ENCODE data around the gene COA6. TPM values are rescaled to one million over a fixed set of nuclear protein-coding genes. Genes with fewer than 3 reads are reported as not detected.

Gene COA6
- total and polyA plus RNA-seq, 2 of the 13 experiments (the other 11 are each of a cell fraction or from before 2014, with no cell fraction given) = 32.4 to 104 TPM

GRCh38 chr1:234393190-234393589, 19.9 kb downstream of the COA6 start:
- Histone ChIP-seq H3K36me3 (replicated peaks in 1 of 2; ENCODE audit: control insufficient read depth in 1 of 2, insufficient read depth in 2 of 2, low read length in 2 of 2) (peaks cover 8 to 25% of the 10 kb centered on the region in 2 experiments; a peak in 4 of 5 replicates), H3K4me1 (ENCODE audit: insufficient read depth, low read length) (peaks cover 19% of the 10 kb centered on the region), H3K4me2 (ENCODE audit: low read depth, low read length) (no peak overlapping the region), H3K79me2 (ENCODE audit: insufficient read depth, low read length) (no peaks in the 10 kb centered on the region), H3K9ac (ENCODE audit: insufficient read depth, low read depth, low read length) (no peak overlapping the region), H2AFZ (ENCODE audit: low read length) (no peak overlapping the region), H3K9me3 (ENCODE audit: low read length) (no peaks in the 10 kb centered on the region), H3K27me3 (ENCODE audit: control insufficient read depth in 1 of 2, insufficient read depth in 2 of 2, low read length in 2 of 2) (no peaks in the 10 kb centered on the region), H3K27ac (ENCODE audit: extremely low read length, insufficient read depth, low read length) (no peak overlapping the region), H3K4me3 (replicated peaks in 1 of 3; ENCODE audit: insufficient read depth in 1 of 3, low read depth in 2 of 3, low read length in 3 of 3) (no peak overlapping the region), H4K20me1 (ENCODE audit: insufficient read depth, low read length) (no peaks in the 10 kb centered on the region; the same call in 1 of the 2 replicates)
- TF ChIP-seq ZNF639 (CRISPR knock-in tag; conservative IDR thresholded peaks at IDR 0.05) (no peak), ZNF747 (CRISPR knock-in tag; IDR thresholded peaks at IDR 0.05; ENCODE audit: borderline replicate concordance) (no peak), ZNF782 (CRISPR knock-in tag; IDR thresholded peaks at IDR 0.05; ENCODE audit: borderline replicate concordance) (no peak), E2F5 (CRISPR knock-in tag; conservative IDR thresholded peaks at IDR 0.05) (no peak), STAG1 (CRISPR knock-in tag; IDR thresholded peaks at IDR 0.05) (peak; percentile 3; the same call in 1 of the 2 replicates)
- in situ Hi-C loops (cut with HindIII; ENCODE audit: extremely low pct_ligation_motif_present, low pct_unique_long_range_greater_than_20kb) (no loop called here), intact Hi-C loops (cut with micrococcal nuclease; ENCODE audit: unreplicated experiment) (no loop called here)
- ChIA-PET CTCF (ENCODE audit: low intra/inter-chr PET ratio, low total read pairs) (no interaction called here), POLR2A (no interaction called here)
- no TSS peak for BruUV-seq (replicated peaks)
- DNase-seq (ENCODE audit: low spot score) = no peak
- no peak for ATAC-seq
- no peak for FAIRE-seq
- WGBS (ENCODE audit: low lambda C conversion rate) = 95% methylated on average over 6 of the region's 6 CpGs

- no peaks in the 10 kb centered on the region for H3K9me3 ChIP-seq (ENCODE audit: low read length)
- DNase-seq (ENCODE audit: low spot score) (no peak), ATAC-seq (no peak), FAIRE-seq (no peak)
- no peaks in the 10 kb centered on the region for H3K79me2 ChIP-seq (ENCODE audit: insufficient read depth, low read length)
- CTCF ChIA-PET (ENCODE audit: low intra/inter-chr PET ratio, low total read pairs) = no interaction called here
- in situ Hi-C loops (cut with HindIII; ENCODE audit: extremely low pct_ligation_motif_present, low pct_unique_long_range_greater_than_20kb) (no loop called here), intact Hi-C loops (cut with micrococcal nuclease; ENCODE audit: unreplicated experiment) (no loop called here)
- no peak overlapping the region for H2AFZ ChIP-seq (ENCODE audit: low read length)
- H3K27me3 ChIP-seq (ENCODE audit: control insufficient read depth in 1 of 2, insufficient read depth in 2 of 2, low read length in 2 of 2) = no peaks in the 10 kb centered on the region
- H4K20me1 ChIP-seq (ENCODE audit: insufficient read depth, low read length) = no peaks in the 10 kb centered on the region
- no peak overlapping the region for H3K4me3 ChIP-seq (replicated peaks in 1 of 3; ENCODE audit: insufficient read depth in 1 of 3, low read depth in 2 of 3, low read length in 3 of 3)
- H3K9ac ChIP-seq (ENCODE audit: insufficient read depth, low read depth, low read length) = no peak overlapping the region
- peaks cover 8 to 32% of the 10 kb centered on the region in 2 experiments for H3K36me3 ChIP-seq (replicated peaks in 1 of 2; ENCODE audit: control insufficient read depth in 1 of 2, insufficient read depth in 2 of 2, low read length in 2 of 2)
- WGBS (ENCODE audit: low lambda C conversion rate) = 95% methylated on average over 5 of the region's 5 CpGs
- no peak overlapping the region for H3K27ac ChIP-seq (ENCODE audit: extremely low read length, insufficient read depth, low read length)
- POLR2A ChIA-PET = no interaction called here
- H3K4me1 ChIP-seq (ENCODE audit: insufficient read depth, low read length) = no peaks in the 10 kb centered on the region
- H3K4me2 ChIP-seq (ENCODE audit: low read depth, low read length) = no peak overlapping the region
- no TSS peak for BruUV-seq (replicated peaks)
- TF ChIP-seq ZFP91 (CRISPR knock-in tag; IDR thresholded peaks at IDR 0.05; ENCODE audit: borderline replicate concordance) (no peak), FOXC1 (CRISPR knock-in tag; IDR thresholded peaks at IDR 0.05; ENCODE audit: borderline replicate concordance) (no peak), ZNF639 (CRISPR knock-in tag; conservative IDR thresholded peaks at IDR 0.05) (no peak), ZNF775 (CRISPR knock-in tag; IDR thresholded peaks at IDR 0.05; ENCODE audit: borderline replicate concordance) (no peak), ZNF652 (CRISPR knock-in tag; IDR thresholded peaks at IDR 0.05; ENCODE audit: borderline replicate concordance, low read depth) (no peak), ZNF576 (CRISPR knock-in tag; IDR thresholded peaks at IDR 0.05) (no peak), IKZF1 (IDR thresholded peaks at IDR 0.05) (no peak), SNAI1 (CRISPR knock-in tag; IDR thresholded peaks at IDR 0.05; ENCODE audit: borderline replicate concordance) (no peak)
These were observed 22.0 kb downstream of the COA6 start for GRCh38 chr1:234395297-234395696.

Data from HepG2 (cell line).